ENCODE measurements around the gene OSM. TPM values are rescaled to one million over a fixed set of nuclear protein-coding genes. Genes with fewer than 3 reads are reported as not detected.

Gene OSM
- total and polyA plus RNA-seq, 4 donors: 0.09 to 0.84 (median 0.25) TPM; not detected in 1

GRCh38 chr22:30310881-30311771 lies 44.5 kb upstream of the OSM start (continued):
- TF ChIP-seq REST (IDR thresholded peaks at IDR 0.05): peak; percentile 49
- peak; percentile 11 to 39 for TF ChIP-seq RAD21 (IDR thresholded peaks at IDR 0.05)
- TF ChIP-seq ATF3 (IDR thresholded peaks at IDR 0.05): no peak
- no peak for TF ChIP-seq GABPA (IDR thresholded peaks at IDR 0.05 in 1 of 2, conservative IDR thresholded peaks at IDR 0.05 in 1 of 2)

- WGBS: 46% methylated on average over 7 of the region's 7 CpGs
- Histone ChIP-seq H3K36me3 (ENCODE audit: control insufficient read depth in 4 of 4, insufficient read depth in 3 of 4, low read depth in 1 of 4, low read length in 3 of 4) (peaks cover 0 to 2% (median 0%) of the 10 kb centered on the region in 4 donors), H3K27ac (ENCODE audit: low read depth in 1 of 2, low read length in 2 of 2) (peak overlapping the region; percentile 58 to 71), H3K4me1 (ENCODE audit: control insufficient read depth in 4 of 4, insufficient read depth in 4 of 4, low read length in 3 of 4) (peaks cover 22 to 52% (median 33%) of the 10 kb centered on the region in 4 donors), H3K9me3 (ENCODE audit: control insufficient read depth in 4 of 4, low read length in 3 of 4) (no peaks in the 10 kb centered on the region), H3K27me3 (ENCODE audit: control insufficient read depth in 4 of 4, insufficient read depth in 4 of 4, low read length in 3 of 4) (no peaks in the 10 kb centered on the region), H3K4me3 (ENCODE audit: low read depth in 1 of 3, low read length in 3 of 3) (no peak overlapping the region), H3K9ac (ENCODE audit: low read depth in 1 of 2, low read length in 2 of 2) (peak overlapping the region in 1 of 2 donors; percentile 15)
- TF ChIP-seq SP1 (IDR thresholded peaks at IDR 0.05) (peak; percentile 39), HNF4A (conservative IDR thresholded peaks at IDR 0.05) (peak in 1 of 2 donors; percentile 29), REST (IDR thresholded peaks at IDR 0.05) (peak; percentile 23), MAX (IDR thresholded peaks at IDR 0.05) (peak; percentile 37), FOXA2 (IDR thresholded peaks at IDR 0.05) (peak; percentile 74), FOXA1 (IDR thresholded peaks at IDR 0.05) (peak; percentile 71), EGR1 (IDR thresholded peaks at IDR 0.05; ENCODE audit: low read depth in 2 of 2) (no peak), HNF4G (IDR thresholded peaks at IDR 0.05) (no peak), JUND (IDR thresholded peaks at IDR 0.05) (no peak), TAF1 (conservative IDR thresholded peaks at IDR 0.05) (no peak), YY1 (IDR thresholded peaks at IDR 0.05) (peak; percentile 67), RXRA (IDR thresholded peaks at IDR 0.05) (peak in 1 of 2 donors; percentile 54)
- no peak for DNase-seq (ENCODE audit: low spot score)
Observed at GRCh38 chr22:30309951-30310741, 43.5 kb upstream of the OSM start.

All from liver (tissue), 9 donors.